ENCODE data around the gene HMCES.

GRCh38 chr3:129238945-129239705 is 39.5 kb upstream of the HMCES start:
- TF ChIP-seq, protein P1, sequence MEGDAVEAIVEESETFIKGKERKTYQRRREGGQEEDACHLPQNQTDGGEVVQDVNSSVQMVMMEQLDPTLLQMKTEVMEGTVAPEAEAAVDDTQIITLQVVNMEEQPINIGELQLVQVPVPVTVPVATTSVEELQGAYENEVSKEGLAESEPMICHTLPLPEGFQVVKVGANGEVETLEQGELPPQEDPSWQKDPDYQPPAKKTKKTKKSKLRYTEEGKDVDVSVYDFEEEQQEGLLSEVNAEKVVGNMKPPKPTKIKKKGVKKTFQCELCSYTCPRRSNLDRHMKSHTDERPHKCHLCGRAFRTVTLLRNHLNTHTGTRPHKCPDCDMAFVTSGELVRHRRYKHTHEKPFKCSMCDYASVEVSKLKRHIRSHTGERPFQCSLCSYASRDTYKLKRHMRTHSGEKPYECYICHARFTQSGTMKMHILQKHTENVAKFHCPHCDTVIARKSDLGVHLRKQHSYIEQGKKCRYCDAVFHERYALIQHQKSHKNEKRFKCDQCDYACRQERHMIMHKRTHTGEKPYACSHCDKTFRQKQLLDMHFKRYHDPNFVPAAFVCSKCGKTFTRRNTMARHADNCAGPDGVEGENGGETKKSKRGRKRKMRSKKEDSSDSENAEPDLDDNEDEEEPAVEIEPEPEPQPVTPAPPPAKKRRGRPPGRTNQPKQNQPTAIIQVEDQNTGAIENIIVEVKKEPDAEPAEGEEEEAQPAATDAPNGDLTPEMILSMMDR (IDR thresholded peaks at IDR 0.05; ENCODE audit: poor library complexity), result no peak
- no peak for TF ChIP-seq EZH2 (IDR thresholded peaks at IDR 0.05; ENCODE audit: borderline replicate concordance)
- TF ChIP-seq EZH2phosphoT487 (IDR thresholded peaks at IDR 0.05; ENCODE audit: low read depth, severe bottlenecking, unreplicated experiment), result no peak

Measured in hepatocyte (in vitro differentiated cells).